Measurements from ENCODE around the gene ZNF618.

The ZNF618 gene

GRCh38 chr9:113872485-113873143 lies 3.5 kb upstream of the ZNF618 start:
- no peak overlapping the region for H3K4me3 ChIP-seq (ENCODE audit: low read depth, low read length)
- in situ Hi-C loops (cut with HindIII; ENCODE audit: low sequenced_read_pairs), result no loop called here
- no peak for TF ChIP-seq CTCF (IDR thresholded peaks at IDR 0.05; ENCODE audit: low read depth, low read length, missing control alignments)
- DNase-seq (ENCODE audit: low read depth), result no peak

- in situ Hi-C loops (cut with HindIII; ENCODE audit: low sequenced_read_pairs), result no loop called here
- no peak for TF ChIP-seq CTCF (IDR thresholded peaks at IDR 0.05; ENCODE audit: low read depth, low read length, missing control alignments)
- no peak for DNase-seq (ENCODE audit: low read depth)
- H3K4me3 ChIP-seq (ENCODE audit: low read depth, low read length), result no peak overlapping the region
Observed at GRCh38 chr9:113873446-113873845, 2.7 kb upstream of the ZNF618 start.

GRCh38 chr9:113873926-113874325 lies 2.2 kb upstream of the ZNF618 start:
- no peak overlapping the region for H3K4me3 ChIP-seq (ENCODE audit: low read depth, low read length)
- no peak for TF ChIP-seq CTCF (IDR thresholded peaks at IDR 0.05; ENCODE audit: low read depth, low read length, missing control alignments)
- no peak for DNase-seq (ENCODE audit: low read depth)
- in situ Hi-C loops (cut with HindIII; ENCODE audit: low sequenced_read_pairs), result no loop called here

GRCh38 chr9:113875459-113876150 lies 504 bp upstream of the ZNF618 start:
- peak overlapping the region; percentile 34 for H3K4me3 ChIP-seq (ENCODE audit: low read depth, low read length)
- DNase-seq (ENCODE audit: low read depth), result no peak
- in situ Hi-C loops (cut with HindIII; ENCODE audit: low sequenced_read_pairs), result no loop called here
- no peak for TF ChIP-seq CTCF (IDR thresholded peaks at IDR 0.05; ENCODE audit: low read depth, low read length, missing control alignments)

- in situ Hi-C loops (cut with HindIII; ENCODE audit: low sequenced_read_pairs), result no loop called here
- DNase-seq (ENCODE audit: low read depth), result no peak
- TF ChIP-seq CTCF (IDR thresholded peaks at IDR 0.05; ENCODE audit: low read depth, low read length, missing control alignments), result no peak
Observed at GRCh38 chr9:113876993-113877368, 872 bp downstream of the ZNF618 start.

GRCh38 chr9:113879318-113879717 lies 3.2 kb downstream of the ZNF618 start:
- H3K4me3 ChIP-seq (ENCODE audit: low read depth, low read length), result no peak overlapping the region
- in situ Hi-C loops (cut with HindIII; ENCODE audit: low sequenced_read_pairs), result no loop called here
- no peak for TF ChIP-seq CTCF (IDR thresholded peaks at IDR 0.05; ENCODE audit: low read depth, low read length, missing control alignments)
- no peak for DNase-seq (ENCODE audit: low read depth)

More at GRCh38 chr9:113876993-113877368, 872 bp downstream of the ZNF618 start:
- H3K4me3 ChIP-seq (ENCODE audit: low read depth, low read length), result peak overlapping the region; percentile 75

All from astrocyte of the cerebellum (primary cell).